Smooth muscle cell (in vitro differentiated cells): ENCODE results near the gene DNAJC10. TPM values are rescaled to one million over a fixed set of nuclear protein-coding genes. Genes with fewer than 3 reads are reported as not detected.

Experiments used
- DNase-seq: peaks from one replicate; lab custom pipeline; 2025; ENCODE audit not compliant: unreplicated experiment; lab: John Stamatoyannopoulos, UW
- H2AFZ ChIP-seq: fragments of 200-600 bp; sonication (generic); 2 replicates; pipeline ENCODE4 v1.6.0; 2016; ENCODE audit warnings: antibody characterized with exemption, low read depth, mild to moderate bottlenecking
- H3F3A ChIP-seq: fragments of 200-600 bp; sonication (generic); 2 replicates; pipeline ENCODE4 v1.6.0; 2017; ENCODE audit warnings: antibody characterized with exemption, low read depth
- H3K27ac ChIP-seq: fragments of 200-600 bp; sonication (generic); 2 replicates; pipeline ENCODE4 v1.5.1; 2016; ENCODE audit warnings: low read depth, mild to moderate bottlenecking
- H3K27me3 ChIP-seq: fragments of 200-600 bp; sonication (generic); 2 replicates; pipeline ENCODE4 v1.6.1; 2016; ENCODE audit warnings: low read depth, mild to moderate bottlenecking
- H3K36me3 ChIP-seq: fragments of 200-600 bp; sonication (generic); 2 replicates; pipeline ENCODE4 v1.5.1; 2016; ENCODE audit warnings: low read depth
- H3K4me1 ChIP-seq: fragments of 200-600 bp; sonication (generic); 2 replicates; pipeline ENCODE4 v1.5.1; 2016; ENCODE audit warnings: low read depth
- H3K4me2 ChIP-seq: fragments of 200-600 bp; sonication (generic); 2 replicates; pipeline ENCODE4 v1.6.0; 2016; ENCODE audit warnings: mild to moderate bottlenecking
- H3K4me3 ChIP-seq: fragments of 200-600 bp; sonication (generic); 2 replicates; pipeline ENCODE4 v1.5.1; 2016; ENCODE audit warnings: mild to moderate bottlenecking
- H3K79me2 ChIP-seq: fragments of 200-600 bp; sonication (generic); 2 replicates; pipeline ENCODE4 v1.6.0; 2016; ENCODE audit warnings: low read depth, mild to moderate bottlenecking
- H3K9ac ChIP-seq: fragments of 200-600 bp; sonication (generic); 2 replicates; pipeline ENCODE4 v1.6.0; 2016; ENCODE audit warnings: low read depth
- H3K9me3 ChIP-seq: fragments of 200-600 bp; sonication (generic); replicated peaks from 2 replicates; pipeline ENCODE4 v1.5.1; 2016; ENCODE audit warnings: low read depth
- H4K20me1 ChIP-seq: fragments of 200-600 bp; sonication (generic); 2 replicates; pipeline ENCODE4 v1.6.0; 2016; ENCODE audit warnings: low read depth
- CTCF ChIP-seq: fragments of 200-600 bp; sonication (generic); IDR thresholded peaks from 2 replicates; pipeline ENCODE4 v1.5.1; 2017; ENCODE audit warnings: borderline replicate concordance, mild to moderate bottlenecking, antibody characterized with exemption; ENCODE audit not compliant: insufficient read depth, poor library complexity, severe bottlenecking
- WGBS: methylation state at CpG from one replicate; pipeline ENCODE4 v1.1.7; 2016; ENCODE audit warnings: low lambda C conversion rate; 5-methylcytosine and 5-hydroxymethylcytosine counted together
- polyA plus RNA-seq: library from polyadenylated mRNA; unstranded; fragments of >200 nt; fragmentation: Nextera tagmentation; extraction: Ambion mirVana; gene quantifications from 2 replicates; pipeline ENCODE4 v1.2.1, GENCODE V29; 2016
- small RNA-seq: library from RNA; depleted of rRNA; stranded (forward); fragments of <200 nt; gene quantifications from one replicate; pipeline ENCODE3, GENCODE V24; 2014
- total RNA-seq: library from RNA; depleted of rRNA; stranded (reverse); fragments of >200 nt; gene quantifications from 2 replicates; pipeline ENCODE4 v1.2.3, GENCODE V29; 2014

Gene DNAJC10
- total and polyA plus RNA-seq, 2 experiments from 2014 or later: 77.4 to 93.0 TPM

GRCh38 chr2:182833084-182833854 lies 117.2 kb downstream of the DNAJC10 start:
- H3F3A ChIP-seq: no peaks in the 10 kb centered on the region
- 74% methylated on average over 9 of the region's 9 CpGs for WGBS
- TF ChIP-seq CTCF: no peak
- H3K9ac ChIP-seq: no peak overlapping the region
- H2AFZ ChIP-seq: no peak overlapping the region
- no peak for DNase-seq
- no peaks in the 10 kb centered on the region for H3K27me3 ChIP-seq
- no peak overlapping the region for H3K27ac ChIP-seq
- H3K9me3 ChIP-seq: no peaks in the 10 kb centered on the region
- H3K4me1 ChIP-seq: no peaks in the 10 kb centered on the region
- H3K79me2 ChIP-seq: no peaks in the 10 kb centered on the region
- H4K20me1 ChIP-seq: no peaks in the 10 kb centered on the region
- no peak overlapping the region for H3K4me3 ChIP-seq
- no peaks in the 10 kb centered on the region for H3K36me3 ChIP-seq
- H3K4me2 ChIP-seq: no peak overlapping the region

GRCh38 chr2:182834293-182834692 lies 118.2 kb downstream of the DNAJC10 start:
- Histone ChIP-seq H3K36me3 (no peaks in the 10 kb centered on the region), H3F3A (no peaks in the 10 kb centered on the region)

GRCh38 chr2:182836451-182836850 lies 120.4 kb downstream of the DNAJC10 start:
- Histone ChIP-seq H3K4me3 (no peak overlapping the region), H3K79me2 (no peaks in the 10 kb centered on the region), H3K4me1 (peaks cover 20% of the 10 kb centered on the region), H3K27ac (no peak overlapping the region), H3K36me3 (no peaks in the 10 kb centered on the region), H3K9me3 (no peaks in the 10 kb centered on the region), H3F3A (no peaks in the 10 kb centered on the region), H3K4me2 (no peak overlapping the region), H3K9ac (no peak overlapping the region), H4K20me1 (no peaks in the 10 kb centered on the region), H3K27me3 (no peaks in the 10 kb centered on the region), H2AFZ (no peak overlapping the region)
- 90% methylated on average over 3 of the region's 3 CpGs for WGBS
- DNase-seq: no peak
- no peak for TF ChIP-seq CTCF

More at GRCh38 chr2:182834293-182834692, 118.2 kb downstream of the DNAJC10 start:
- Histone ChIP-seq H4K20me1 (no peaks in the 10 kb centered on the region), H3K9ac (no peak overlapping the region), H3K27ac (no peak overlapping the region), H3K4me1 (no peaks in the 10 kb centered on the region), H3K27me3 (no peaks in the 10 kb centered on the region), H3K79me2 (no peaks in the 10 kb centered on the region), H3K4me3 (no peak overlapping the region), H3K4me2 (no peak overlapping the region), H2AFZ (no peak overlapping the region), H3K9me3 (no peaks in the 10 kb centered on the region)
- no peak for DNase-seq
- WGBS: 95% methylated on average over 1 of the region's 1 CpG
- no peak for TF ChIP-seq CTCF

Small RNA genes within 50 kb of the gene (small RNA-seq; reads per million reads assigned to genes)
- gene RF00019: not detected

Other genes starting within 250 kb of the DNAJC10 start
- gene FRZB, start 150.4 kb downstream of the DNAJC10 start, total RNA-seq: 11.2 and 12.4 TPM in 2 replicates
- 30.6 and 33.5 TPM in 2 replicates for gene FRZB, start 150.4 kb downstream of the DNAJC10 start, polyA plus RNA-seq